HepG2 (cell line): ENCODE data around the gene NFIC. TPM values are rescaled to one million over a fixed set of nuclear protein-coding genes. Genes with fewer than 3 reads are reported as not detected.

ENCODE experiments used
- FOXP1 ChIP-seq, 2 experiments: fragments of 450-650 bp in 1 of 2; IDR thresholded peaks; 2 replicates each; pipeline ENCODE4 v1.6.1; 2017 to 2018; ENCODE audit warnings: antibody characterized with exemption in 1 of 2
- GLI4 ChIP-seq: sonication (generic); formaldehyde crosslinking; IDR thresholded peaks from 2 replicates; pipeline ENCODE4 v1.5.1; 2020; ENCODE audit warnings: missing genetic modification reagents, mild to moderate bottlenecking, moderate library complexity, borderline replicate concordance
- HMGA1 ChIP-seq: sonication (generic); formaldehyde crosslinking; conservative IDR thresholded peaks from 2 replicates; pipeline ENCODE4 v1.4.0; 2020; ENCODE audit warnings: missing genetic modification reagents
- KLF9 ChIP-seq: IDR thresholded peaks from 2 replicates; pipeline ENCODE4 v1.6.1; 2016; ENCODE audit warnings: low read depth
- RARA ChIP-seq: IDR thresholded peaks from 2 replicates; pipeline ENCODE4 v1.6.1; 2016; ENCODE audit warnings: missing genetic modification reagents, missing compliant biosample characterization
- REPIN1 ChIP-seq: sonication (generic); formaldehyde crosslinking; IDR thresholded peaks from 2 replicates; pipeline ENCODE4 v1.8.0; 2022; ENCODE audit warnings: missing genetic modification reagents, low read depth, mild to moderate bottlenecking, borderline replicate concordance
- REST ChIP-seq, 2 experiments: IDR thresholded peaks; 2 replicates each; pipeline ENCODE4 v1.6.1; 2011 to 2012; ENCODE audit warnings: low read length in 2 of 2, borderline replicate concordance in 1 of 2, low read depth in 1 of 2, mild to moderate bottlenecking in 1 of 2, moderate library complexity in 1 of 2
- TEAD2 ChIP-seq: sonication (generic); formaldehyde crosslinking; IDR thresholded peaks from 2 replicates; pipeline ENCODE4 v1.9.0; 2021; ENCODE audit warnings: missing genetic modification reagents
- YY1 ChIP-seq: IDR thresholded peaks from 2 replicates; pipeline ENCODE4 v1.6.1; 2011; ENCODE audit warnings: low read length, low read depth, moderate library complexity, mild to moderate bottlenecking; ENCODE audit not compliant: insufficient read depth, insufficient replicate concordance
- ZBTB21 ChIP-seq: sonication (generic); formaldehyde crosslinking; IDR thresholded peaks from 2 replicates; pipeline ENCODE4 v1.4.0; 2020; ENCODE audit warnings: missing genetic modification reagents
- ZNF180 ChIP-seq: sonication (generic); formaldehyde crosslinking; IDR thresholded peaks from 2 replicates; pipeline ENCODE4 v1.4.0; 2020; ENCODE audit warnings: low read depth, missing genetic modification reagents, borderline replicate concordance
- ZNF333 ChIP-seq: sonication (generic); formaldehyde crosslinking; IDR thresholded peaks from 2 replicates; pipeline ENCODE4 v1.4.0; 2020; ENCODE audit warnings: mild to moderate bottlenecking, missing genetic modification reagents, borderline replicate concordance
- ZNF709 ChIP-seq: sonication (generic); formaldehyde crosslinking; IDR thresholded peaks from 2 replicates; pipeline ENCODE4 v1.5.0; 2020; ENCODE audit warnings: mild to moderate bottlenecking, missing genetic modification reagents
- polyA plus RNA-seq, 8 experiments: library from polyadenylated mRNA; depleted of rRNA in 3 of 8; stranded (reverse) in 7 of 8; unstranded in 1 of 8; fragments of >200 nt; fragmentation: Illumina TruSeq in 4 of 8; extraction: Trizol in 4 of 8; gene quantifications; 2 replicates each; pipeline versions ENCODE4 v1.2.1 to v1.2.3, GENCODE V29; 2011 to 2016; ENCODE audit warnings: low read depth in 4 of 8, missing spikeins in 1 of 8, mixed read lengths in 1 of 8; ENCODE audit not compliant: insufficient read depth in 1 of 8
- total RNA-seq, 5 experiments: library from RNA; depleted of rRNA; stranded (reverse); fragments of >200 nt; fragmentation: Illumina TruSeq; extraction: Trizol; gene quantifications; 2 replicates each; pipeline ENCODE4 v1.2.3, GENCODE V29; 2016; ENCODE audit warnings: low read depth in 1 of 5
- TF ChIP-seq, protein P1 (sequence below): sonication (generic); formaldehyde crosslinking; IDR thresholded peaks from 2 replicates; pipeline ENCODE4 v1.4.0; 2020; ENCODE audit warnings: missing genetic modification reagents, borderline replicate concordance
- TF ChIP-seq, protein P2 (sequence below): sonication (generic); formaldehyde crosslinking; IDR thresholded peaks from 2 replicates; pipeline ENCODE4 v1.4.0; 2020; ENCODE audit warnings: missing genetic modification reagents
- TF ChIP-seq, protein P3 (sequence below): sonication (generic); formaldehyde crosslinking; IDR thresholded peaks from 2 replicates; pipeline ENCODE4 v1.5.1; 2020; ENCODE audit warnings: missing genetic modification reagents, mild to moderate bottlenecking, borderline replicate concordance
- TF ChIP-seq, protein P4 (sequence below): sonication (generic); formaldehyde crosslinking; IDR thresholded peaks from 2 replicates; pipeline ENCODE4 v1.4.0; 2020; ENCODE audit warnings: missing genetic modification reagents; ENCODE audit errors: not compliant biosample characterization

NFIC gene
- total and polyA plus RNA-seq, 2 of the 13 experiments (the other 11 are each of a cell fraction or from before 2014, with no cell fraction given) = 1.3 to 2.5 TPM

DNA sequence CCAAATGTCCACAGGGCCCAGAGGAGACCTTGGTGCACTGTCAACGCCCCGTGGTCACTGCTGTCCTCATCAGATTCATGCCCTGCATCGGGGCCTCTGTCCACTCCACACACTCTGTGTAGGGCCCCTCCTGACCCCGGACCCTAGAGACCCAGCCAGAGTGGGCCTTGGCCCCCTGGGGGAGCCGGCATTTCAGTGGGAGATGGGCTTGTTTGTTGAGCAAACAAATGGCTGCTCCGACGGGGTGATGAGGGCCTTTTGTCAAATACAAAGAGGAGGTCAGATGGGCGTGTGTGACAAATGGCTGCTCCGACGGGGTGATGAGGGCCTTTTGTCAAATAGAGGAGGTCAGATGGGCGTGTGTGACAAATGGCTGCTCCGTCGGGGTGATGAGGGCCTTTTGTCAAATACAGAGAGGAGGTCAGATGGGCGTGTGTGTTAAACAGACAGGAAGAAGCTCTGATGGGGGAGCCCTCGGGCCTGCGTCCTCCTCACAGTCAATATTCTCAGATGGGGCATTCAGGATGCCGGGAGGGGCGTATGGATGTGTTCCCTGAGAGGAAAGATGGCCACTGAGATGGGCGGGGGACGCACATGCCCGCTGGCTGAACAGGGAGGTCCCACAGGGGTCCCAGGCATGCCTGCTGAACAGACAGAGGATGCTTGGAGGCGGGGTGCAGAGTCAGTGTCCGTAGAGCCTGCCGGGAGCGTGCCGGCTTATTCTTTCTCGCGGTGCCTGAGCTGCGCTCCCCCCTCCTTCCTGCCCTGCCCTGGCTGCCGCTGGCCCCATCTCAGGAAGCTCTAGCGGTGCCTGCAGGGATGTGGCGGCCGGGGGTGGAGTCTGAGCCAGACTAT, 77.7 kb downstream of the NFIC start (continued):
- TF ChIP-seq REPIN1 (CRISPR knock-in tag) (no peak), GLI4 (CRISPR knock-in tag) (no peak), RARA (CRISPR knock-in tag) (no peak), ZNF333 (no peak), ZNF180 (CRISPR knock-in tag) (no peak), ZBTB21 (CRISPR knock-in tag) (no peak), ZNF709 (no peak), HMGA1 (CRISPR knock-in tag) (no peak), REST (IDR thresholded peaks at IDR 0.05; ENCODE audit: borderline replicate concordance in 1 of 2, low read depth in 1 of 2, low read length in 2 of 2) (no peak), TEAD2 (CRISPR knock-in tag) (no peak), KLF9 (CRISPR knock-in tag) (no peak), FOXP1 (IDR thresholded peaks at IDR 0.05) (no peak), FOXP1 (CRISPR knock-in tag; IDR thresholded peaks at IDR 0.05) (no peak), YY1 (peak; percentile 55)
- TF ChIP-seq, protein P1, sequence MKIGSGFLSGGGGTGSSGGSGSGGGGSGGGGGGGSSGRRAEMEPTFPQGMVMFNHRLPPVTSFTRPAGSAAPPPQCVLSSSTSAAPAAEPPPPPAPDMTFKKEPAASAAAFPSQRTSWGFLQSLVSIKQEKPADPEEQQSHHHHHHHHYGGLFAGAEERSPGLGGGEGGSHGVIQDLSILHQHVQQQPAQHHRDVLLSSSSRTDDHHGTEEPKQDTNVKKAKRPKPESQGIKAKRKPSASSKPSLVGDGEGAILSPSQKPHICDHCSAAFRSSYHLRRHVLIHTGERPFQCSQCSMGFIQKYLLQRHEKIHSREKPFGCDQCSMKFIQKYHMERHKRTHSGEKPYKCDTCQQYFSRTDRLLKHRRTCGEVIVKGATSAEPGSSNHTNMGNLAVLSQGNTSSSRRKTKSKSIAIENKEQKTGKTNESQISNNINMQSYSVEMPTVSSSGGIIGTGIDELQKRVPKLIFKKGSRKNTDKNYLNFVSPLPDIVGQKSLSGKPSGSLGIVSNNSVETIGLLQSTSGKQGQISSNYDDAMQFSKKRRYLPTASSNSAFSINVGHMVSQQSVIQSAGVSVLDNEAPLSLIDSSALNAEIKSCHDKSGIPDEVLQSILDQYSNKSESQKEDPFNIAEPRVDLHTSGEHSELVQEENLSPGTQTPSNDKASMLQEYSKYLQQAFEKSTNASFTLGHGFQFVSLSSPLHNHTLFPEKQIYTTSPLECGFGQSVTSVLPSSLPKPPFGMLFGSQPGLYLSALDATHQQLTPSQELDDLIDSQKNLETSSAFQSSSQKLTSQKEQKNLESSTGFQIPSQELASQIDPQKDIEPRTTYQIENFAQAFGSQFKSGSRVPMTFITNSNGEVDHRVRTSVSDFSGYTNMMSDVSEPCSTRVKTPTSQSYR (CRISPR knock-in tag) = no peak
- TF ChIP-seq, protein P2, sequence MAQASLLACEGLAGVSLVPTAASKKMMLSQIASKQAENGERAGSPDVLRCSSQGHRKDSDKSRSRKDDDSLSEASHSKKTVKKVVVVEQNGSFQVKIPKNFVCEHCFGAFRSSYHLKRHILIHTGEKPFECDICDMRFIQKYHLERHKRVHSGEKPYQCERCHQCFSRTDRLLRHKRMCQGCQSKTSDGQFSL (CRISPR knock-in tag) = no peak
- TF ChIP-seq, protein P3, sequence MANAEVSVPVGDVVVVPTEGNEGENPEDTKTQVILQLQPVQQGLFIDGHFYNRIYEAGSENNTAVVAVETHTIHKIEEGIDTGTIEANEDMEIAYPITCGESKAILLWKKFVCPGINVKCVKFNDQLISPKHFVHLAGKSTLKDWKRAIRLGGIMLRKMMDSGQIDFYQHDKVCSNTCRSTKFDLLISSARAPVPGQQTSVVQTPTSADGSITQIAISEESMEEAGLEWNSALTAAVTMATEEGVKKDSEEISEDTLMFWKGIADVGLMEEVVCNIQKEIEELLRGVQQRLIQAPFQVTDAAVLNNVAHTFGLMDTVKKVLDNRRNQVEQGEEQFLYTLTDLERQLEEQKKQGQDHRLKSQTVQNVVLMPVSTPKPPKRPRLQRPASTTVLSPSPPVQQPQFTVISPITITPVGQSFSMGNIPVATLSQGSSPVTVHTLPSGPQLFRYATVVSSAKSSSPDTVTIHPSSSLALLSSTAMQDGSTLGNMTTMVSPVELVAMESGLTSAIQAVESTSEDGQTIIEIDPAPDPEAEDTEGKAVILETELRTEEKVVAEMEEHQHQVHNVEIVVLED (CRISPR knock-in tag) = no peak
- TF ChIP-seq, protein P4, sequence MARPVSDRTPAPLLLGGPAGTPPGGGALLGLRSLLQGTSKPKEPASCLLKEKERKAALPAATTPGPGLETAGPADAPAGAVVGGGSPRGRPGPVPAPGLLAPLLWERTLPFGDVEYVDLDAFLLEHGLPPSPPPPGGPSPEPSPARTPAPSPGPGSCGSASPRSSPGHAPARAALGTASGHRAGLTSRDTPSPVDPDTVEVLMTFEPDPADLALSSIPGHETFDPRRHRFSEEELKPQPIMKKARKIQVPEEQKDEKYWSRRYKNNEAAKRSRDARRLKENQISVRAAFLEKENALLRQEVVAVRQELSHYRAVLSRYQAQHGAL = no peak
